ENCODE results near the gene TIMM10B. TPM values are rescaled to one million over a fixed set of nuclear protein-coding genes. Genes with fewer than 3 reads are reported as not detected.

Gene TIMM10B
- total RNA-seq, 1 experiment from 2014 or later = 21.4 TPM

- no peak for DNase-seq (ENCODE audit: low read depth)
- in situ Hi-C loops (cut with HindIII; ENCODE audit: low pct_unique_long_range_greater_than_20kb, low sequenced_read_pairs) = no loop called here
Measured at GRCh38 chr11:6459099-6459450, 22.2 kb upstream of the TIMM10B start.

DNA sequence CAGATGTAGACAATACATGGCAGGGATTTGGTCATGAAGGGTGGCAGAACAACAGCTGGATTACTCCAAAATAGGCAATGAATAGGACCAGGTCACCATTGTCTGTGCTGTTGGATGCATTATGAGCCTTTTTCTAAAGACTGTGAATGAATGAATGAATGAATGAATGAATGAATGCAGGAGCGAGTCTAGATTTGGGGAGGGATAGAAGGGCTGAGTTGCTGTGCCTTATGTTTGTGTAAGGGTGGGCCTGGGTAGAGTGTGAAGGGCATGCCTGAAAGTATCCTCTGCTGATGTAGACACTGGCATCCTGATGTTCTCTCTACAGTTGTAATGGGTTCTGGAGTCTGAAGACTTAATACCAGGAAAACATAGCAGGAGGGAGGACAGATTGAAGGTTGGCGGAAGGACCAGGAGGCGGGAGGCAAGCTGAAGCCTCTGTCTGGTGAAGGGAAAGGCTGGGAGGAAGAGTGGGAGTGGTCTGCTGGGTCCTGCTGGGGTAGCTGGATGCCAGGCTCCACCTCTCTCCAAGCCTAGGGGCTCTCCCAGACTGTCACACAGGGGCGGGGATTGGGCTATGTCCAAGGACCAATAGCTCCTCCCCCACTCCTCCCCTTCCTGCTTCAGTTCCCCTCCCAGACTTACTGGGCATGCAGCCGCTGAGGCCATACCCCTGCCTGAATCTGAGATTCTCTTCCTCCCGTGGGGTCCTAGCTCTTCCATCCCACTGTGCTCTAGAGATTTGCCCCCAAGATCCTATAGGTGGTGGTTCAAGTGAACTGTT is 12.4 kb upstream of the TIMM10B start:
- in situ Hi-C loops (cut with HindIII; ENCODE audit: low pct_unique_long_range_greater_than_20kb, low sequenced_read_pairs) = no loop called here
- DNase-seq (ENCODE audit: low read depth) = peak; percentile 92

GRCh38 chr11:6469599-6469998 is 11.7 kb upstream of the TIMM10B start:
- in situ Hi-C loops (cut with HindIII; ENCODE audit: low pct_unique_long_range_greater_than_20kb, low sequenced_read_pairs) = no loop called here
- no peak for DNase-seq (ENCODE audit: low read depth)

- in situ Hi-C loops (cut with HindIII; ENCODE audit: low pct_unique_long_range_greater_than_20kb, low sequenced_read_pairs) = no loop called here
Measured at GRCh38 chr11:6472934-6473333, 8.4 kb upstream of the TIMM10B start.

GRCh38 chr11:6473451-6474412 is 7.6 kb upstream of the TIMM10B start, which contains the start of gene TRIM3:
Gene TRIM3, minus strand, starts transcription at chr11:6473941. Its CDS starts 8,246 bp downstream, at chr11:6465695.
- in situ Hi-C loops (cut with HindIII; ENCODE audit: low pct_unique_long_range_greater_than_20kb, low sequenced_read_pairs) = no loop called here
- DNase-seq (ENCODE audit: low read depth) = peak; percentile 79

More at GRCh38 chr11:6472934-6473333, 8.4 kb upstream of the TIMM10B start:
- DNase-seq (ENCODE audit: low read depth) = no peak

DNA sequence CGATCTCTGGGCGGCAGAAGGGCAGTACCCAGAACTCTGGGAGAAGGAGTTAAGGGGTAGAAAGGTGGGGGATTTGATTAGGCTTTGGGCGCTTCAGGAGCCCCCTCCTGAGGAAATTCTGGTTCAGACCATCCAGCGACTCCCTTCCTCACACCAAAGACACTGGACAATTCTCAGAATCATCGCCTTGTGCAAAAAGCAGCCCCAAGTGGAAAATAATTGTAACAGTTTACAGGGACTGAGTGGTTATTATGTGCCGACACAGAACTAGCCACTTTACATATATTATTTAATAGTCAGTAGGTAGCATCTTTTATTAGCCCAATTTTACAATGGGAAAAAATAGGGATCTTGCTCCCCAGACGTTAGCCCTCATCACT is 6.9 kb upstream of the TIMM10B start:
- DNase-seq (ENCODE audit: low read depth) = no peak
- in situ Hi-C loops (cut with HindIII; ENCODE audit: low pct_unique_long_range_greater_than_20kb, low sequenced_read_pairs) = no loop called here

DNA sequence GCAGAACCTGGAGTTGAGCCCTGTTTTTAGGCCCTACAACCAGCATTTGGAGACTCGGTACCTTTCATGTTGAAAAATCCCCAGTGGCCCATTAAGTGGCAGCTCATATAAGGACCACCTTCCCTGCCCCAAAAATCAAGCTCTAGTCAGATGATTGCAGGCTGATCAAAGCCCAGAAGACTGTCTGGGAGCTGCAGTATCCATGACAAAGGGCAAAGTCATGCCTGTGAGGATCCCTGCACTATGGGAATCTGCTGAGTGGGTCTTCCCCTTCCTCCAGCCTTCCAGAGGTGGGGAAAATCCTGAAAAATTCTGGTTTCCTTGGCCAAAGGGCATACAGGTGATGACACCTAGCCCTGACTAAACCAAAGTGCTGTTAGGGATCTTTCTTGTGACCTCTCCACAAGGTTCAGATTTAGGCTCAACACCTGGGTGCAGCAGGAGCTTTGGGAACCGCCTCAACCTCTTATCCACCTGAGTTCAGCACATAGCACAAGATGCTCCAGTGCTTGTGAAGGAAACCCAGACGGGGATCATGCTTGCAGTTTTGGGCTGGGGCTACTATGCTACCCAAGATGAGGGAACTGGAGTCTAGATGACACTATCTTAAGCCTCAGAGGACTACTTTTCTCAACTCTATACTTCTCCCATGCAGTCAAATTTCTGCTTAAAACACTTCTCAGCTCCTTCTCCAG is 6.3 kb upstream of the TIMM10B start:
- no peak for DNase-seq (ENCODE audit: low read depth)
- in situ Hi-C loops (cut with HindIII; ENCODE audit: low pct_unique_long_range_greater_than_20kb, low sequenced_read_pairs) = no loop called here

DNA sequence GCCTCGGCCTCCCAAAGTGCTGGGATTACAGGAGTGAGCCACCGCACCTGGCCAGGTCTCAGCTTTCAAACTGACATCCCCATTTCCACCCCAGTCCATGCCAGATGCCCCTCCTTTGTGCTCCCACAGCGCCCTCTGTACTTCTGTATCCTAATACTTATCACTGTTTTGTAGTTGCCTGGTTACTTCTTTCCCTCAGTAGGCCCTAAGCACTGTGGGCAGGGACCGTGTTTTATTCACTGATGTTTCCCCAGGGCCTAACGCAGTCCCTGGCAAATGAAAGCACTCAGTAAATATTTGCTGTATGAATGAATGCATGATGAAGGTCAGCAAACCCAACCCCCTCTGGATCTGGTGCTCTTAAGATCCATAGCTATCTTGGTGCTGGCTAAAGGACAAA is 5.4 kb upstream of the TIMM10B start:
- no peak for DNase-seq (ENCODE audit: low read depth)
- in situ Hi-C loops (cut with HindIII; ENCODE audit: low pct_unique_long_range_greater_than_20kb, low sequenced_read_pairs) = no loop called here

DNA sequence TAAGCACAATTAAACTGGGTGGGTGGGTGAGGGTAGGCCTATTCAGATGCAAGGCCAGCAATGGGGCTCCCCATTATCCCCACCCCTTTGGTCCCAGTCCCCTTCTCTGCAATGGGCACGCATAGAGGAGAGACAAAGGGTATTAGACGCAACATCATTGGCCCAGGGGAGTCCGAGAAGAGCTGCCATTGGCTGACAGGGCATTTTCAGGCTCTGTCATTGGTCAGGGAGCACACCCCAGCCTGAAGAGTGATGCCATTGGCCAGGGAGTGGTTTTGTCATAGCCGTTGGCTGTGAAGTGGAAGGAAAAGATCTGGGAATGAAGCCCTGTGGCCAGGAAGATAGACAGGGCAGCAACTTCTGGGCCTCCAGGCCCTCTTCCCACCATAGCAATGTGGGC is 4.7 kb upstream of the TIMM10B start:
- DNase-seq (ENCODE audit: low read depth) = no peak
- in situ Hi-C loops (cut with HindIII; ENCODE audit: low pct_unique_long_range_greater_than_20kb, low sequenced_read_pairs) = no loop called here

DNA sequence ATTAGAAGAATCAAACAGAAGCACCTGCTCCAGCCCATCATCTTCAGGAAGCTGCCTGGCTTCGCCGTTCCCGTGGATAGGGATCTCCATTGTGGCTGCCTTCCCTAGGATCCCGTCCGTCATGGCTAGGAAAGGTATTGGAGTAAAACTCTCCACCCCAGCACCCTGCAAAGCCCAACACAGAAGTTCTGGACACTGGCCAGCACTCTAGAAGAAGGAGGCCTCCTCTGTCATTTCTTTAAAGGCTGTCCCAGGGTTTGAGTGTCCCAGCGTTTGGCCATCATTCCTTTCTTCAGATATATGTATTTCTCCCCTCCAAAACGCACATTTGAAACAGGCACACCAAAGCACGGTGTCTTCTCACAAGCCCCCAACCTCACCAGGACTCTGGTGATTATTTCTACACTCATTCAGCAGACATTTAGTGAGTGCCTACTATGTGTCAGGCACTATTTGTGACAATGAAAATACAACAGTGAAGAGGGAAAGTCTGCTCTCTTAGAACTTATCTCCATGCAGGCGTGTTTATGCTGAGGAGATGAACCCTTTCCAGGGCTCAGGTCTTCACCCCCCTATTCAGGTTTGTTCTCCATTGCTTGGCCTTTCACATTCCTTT is 894 bp upstream of the TIMM10B start:
- DNase-seq (ENCODE audit: low read depth) = no peak
- in situ Hi-C loops (cut with HindIII; ENCODE audit: low pct_unique_long_range_greater_than_20kb, low sequenced_read_pairs) = no loop called here

DNA sequence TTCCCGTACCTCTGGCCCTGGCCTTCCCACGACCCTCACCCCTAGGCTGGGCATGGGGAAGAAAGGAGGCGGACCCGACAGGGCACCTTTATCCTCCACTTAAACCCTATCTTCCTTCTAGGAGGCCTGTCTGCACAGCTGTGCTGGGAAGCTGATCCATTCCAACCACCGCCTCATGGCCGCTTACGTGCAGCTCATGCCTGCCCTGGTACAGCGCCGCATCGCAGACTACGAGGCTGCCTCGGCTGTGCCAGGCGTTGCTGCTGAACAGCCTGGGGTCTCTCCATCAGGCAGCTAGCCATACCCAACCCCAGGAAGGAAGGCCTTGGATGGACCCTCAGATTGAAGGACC is 599 bp downstream of the TIMM10B start:
- DNase-seq (ENCODE audit: low read depth) = no peak
- in situ Hi-C loops (cut with HindIII; ENCODE audit: low pct_unique_long_range_greater_than_20kb, low sequenced_read_pairs) = no loop called here

DNA sequence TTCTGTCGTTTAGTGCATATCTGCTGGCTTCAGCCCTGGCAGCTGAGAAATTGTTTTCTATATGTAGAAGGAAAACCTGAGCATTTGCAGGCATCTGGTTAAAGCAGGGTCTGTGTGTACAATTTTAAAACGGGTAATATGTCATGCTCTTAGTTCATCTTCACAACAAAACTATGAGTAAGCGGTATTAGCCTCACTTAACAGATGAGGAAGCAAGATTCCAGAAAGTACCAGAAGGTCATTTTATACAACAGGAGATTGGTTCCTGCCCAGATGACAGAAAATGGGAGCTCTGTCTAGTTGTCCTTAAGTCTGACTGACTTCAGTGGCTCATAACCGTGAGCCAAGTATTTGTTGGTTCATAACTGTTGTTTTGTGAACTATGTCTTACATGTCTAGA is 1.1 kb downstream of the TIMM10B start:
- DNase-seq (ENCODE audit: low read depth) = no peak

DNA sequence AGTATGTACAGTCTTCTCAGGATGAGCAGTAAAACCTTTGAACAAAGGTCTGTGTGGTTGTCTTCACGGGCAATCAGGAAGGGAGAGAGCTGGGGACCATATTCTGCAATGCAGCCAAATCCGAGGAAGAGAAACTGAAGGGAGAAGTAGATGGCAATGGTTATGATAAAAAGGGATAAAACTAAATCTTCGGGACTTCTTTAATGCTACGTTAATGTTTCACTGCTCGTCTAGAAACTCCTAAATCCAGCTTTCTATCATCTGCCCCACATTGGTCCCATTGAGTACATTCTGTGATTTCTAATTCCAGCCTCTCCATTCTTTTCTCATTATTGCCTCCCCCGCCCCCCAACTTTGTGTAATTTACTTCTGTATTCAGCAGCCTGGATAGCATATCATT is 1.7 kb downstream of the TIMM10B start:
- DNase-seq (ENCODE audit: low read depth) = no peak
- in situ Hi-C loops (cut with HindIII; ENCODE audit: low pct_unique_long_range_greater_than_20kb, low sequenced_read_pairs) = no loop called here

More for the DNA sequence above, 1.1 kb downstream of the TIMM10B start:
- in situ Hi-C loops (cut with HindIII; ENCODE audit: low pct_unique_long_range_greater_than_20kb, low sequenced_read_pairs) = no loop called here

DNA sequence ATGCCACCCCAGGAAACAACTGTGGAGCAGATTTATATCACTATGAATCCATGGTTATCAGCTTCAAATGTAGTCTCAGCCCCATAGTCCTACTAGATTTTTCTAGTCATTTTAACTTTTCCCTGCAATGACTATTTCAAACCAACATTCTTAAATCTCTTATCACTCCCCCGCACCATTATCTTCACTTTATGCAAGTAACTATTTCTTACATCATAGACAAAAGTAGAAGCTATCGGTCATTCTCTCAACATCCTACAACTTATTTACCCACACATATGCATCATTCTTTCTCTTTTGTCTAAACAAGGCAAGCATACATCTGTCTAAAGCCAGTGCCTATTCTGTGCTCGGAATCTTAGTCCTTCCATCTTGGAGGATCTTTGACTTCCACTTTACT is 4.4 kb downstream of the TIMM10B start:
- DNase-seq (ENCODE audit: low read depth) = no peak
- in situ Hi-C loops (cut with HindIII; ENCODE audit: low pct_unique_long_range_greater_than_20kb, low sequenced_read_pairs) = no loop called here

DNA sequence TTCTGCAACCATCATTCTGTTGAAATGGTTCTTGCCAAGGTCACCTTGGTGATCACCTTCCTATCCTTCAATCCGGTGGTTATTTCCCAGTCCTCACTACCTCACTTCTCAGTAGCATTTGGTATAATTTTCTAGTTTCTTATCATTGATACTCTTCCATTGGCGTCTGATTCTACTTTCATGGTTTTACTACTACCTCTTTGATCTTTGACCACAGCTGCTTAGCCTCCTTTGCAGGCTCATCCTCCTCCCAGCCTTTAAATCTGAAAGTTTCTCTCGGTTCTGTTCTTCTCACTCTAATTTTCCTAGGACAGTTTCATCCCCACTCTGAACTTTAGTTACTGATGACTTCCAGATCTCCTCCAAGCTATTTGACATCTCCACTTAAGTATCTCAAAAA is 5.0 kb downstream of the TIMM10B start:
- no peak for DNase-seq (ENCODE audit: low read depth)
- in situ Hi-C loops (cut with HindIII; ENCODE audit: low pct_unique_long_range_greater_than_20kb, low sequenced_read_pairs) = no loop called here

DNA sequence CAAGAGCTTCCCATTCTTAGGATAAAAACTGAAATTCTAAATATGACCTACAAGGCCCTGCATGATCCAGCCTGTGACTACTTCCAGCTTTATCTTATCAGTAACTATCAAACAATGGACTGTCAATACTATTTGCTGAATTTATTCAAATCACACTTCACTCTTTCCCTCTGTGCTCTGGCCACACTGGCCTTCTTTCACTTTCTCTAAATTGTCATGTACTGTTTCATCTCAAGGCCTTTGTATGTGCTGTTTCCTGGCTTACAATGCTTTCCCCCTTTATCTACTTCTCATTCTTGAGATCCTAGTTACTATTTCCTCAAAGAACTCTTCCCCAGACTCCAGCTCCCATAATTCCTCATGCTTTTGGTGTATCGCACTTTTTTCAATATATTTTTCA is 5.6 kb downstream of the TIMM10B start:
- no peak for DNase-seq (ENCODE audit: low read depth)
- in situ Hi-C loops (cut with HindIII; ENCODE audit: low pct_unique_long_range_greater_than_20kb, low sequenced_read_pairs) = no loop called here

GRCh38 chr11:6488342-6488741 is 7.0 kb downstream of the TIMM10B start:
- in situ Hi-C loops (cut with HindIII; ENCODE audit: low pct_unique_long_range_greater_than_20kb, low sequenced_read_pairs) = no loop called here

GRCh38 chr11:6488821-6489220 is 7.5 kb downstream of the TIMM10B start:
- no peak for DNase-seq (ENCODE audit: low read depth)
- in situ Hi-C loops (cut with HindIII; ENCODE audit: low pct_unique_long_range_greater_than_20kb, low sequenced_read_pairs) = no loop called here

More at GRCh38 chr11:6488342-6488741, 7.0 kb downstream of the TIMM10B start:
- DNase-seq (ENCODE audit: low read depth) = no peak

Data from Caki2 (cell line).